H9 (cell line): Measurements from ENCODE around the gene DDX18. TPM values are rescaled to one million over a fixed set of nuclear protein-coding genes. Genes with fewer than 3 reads are reported as not detected.

ENCODE experiments used
- DNase-seq: peaks from one replicate; pipeline ENCODE4 v3.0.0-alpha.2; 2017
- H2AFZ ChIP-seq: one replicate; pipeline ENCODE4 v1.6.1; 2013; ENCODE audit warnings: mild to moderate bottlenecking, low read length, control low read depth, moderate library complexity
- H2AK5ac ChIP-seq: 2 replicates; pipeline ENCODE4 v1.6.1; 2013; ENCODE audit warnings: low read length, control low read depth, mixed read lengths; ENCODE audit not compliant: insufficient read length
- H2BK120ac ChIP-seq: one replicate; pipeline ENCODE4 v1.6.1; 2013; ENCODE audit warnings: low read depth, mild to moderate bottlenecking, low read length, control low read depth, inconsistent platforms; ENCODE audit not compliant: poor library complexity, severe bottlenecking
- H2BK12ac ChIP-seq: 2 replicates; pipeline ENCODE4 v1.6.1; 2013; ENCODE audit warnings: low read length, control low read depth, mixed read lengths, low read depth; ENCODE audit not compliant: insufficient read length
- H2BK15ac ChIP-seq: 2 replicates; pipeline ENCODE4 v1.6.1; 2013; ENCODE audit warnings: low read depth, low read length, control low read depth
- H2BK20ac ChIP-seq: one replicate; pipeline ENCODE4 v1.6.1; 2013; ENCODE audit warnings: low read depth, mild to moderate bottlenecking, low read length, control low read depth, inconsistent platforms; ENCODE audit not compliant: poor library complexity, severe bottlenecking
- H2BK5ac ChIP-seq: 2 replicates; pipeline ENCODE4 v1.6.1; 2013; ENCODE audit warnings: low read length, control low read depth, mixed read lengths; ENCODE audit not compliant: insufficient read length
- H3K14ac ChIP-seq: 2 replicates; pipeline ENCODE4 v1.6.1; 2013; ENCODE audit warnings: low read length, control low read depth; ENCODE audit not compliant: insufficient read depth
- H3K18ac ChIP-seq: 2 replicates; pipeline ENCODE4 v1.6.1; 2013; ENCODE audit warnings: low read depth, mild to moderate bottlenecking, mixed read lengths, low read length, control low read depth; ENCODE audit not compliant: insufficient read length
- H3K23ac ChIP-seq: 2 replicates; pipeline ENCODE4 v1.6.1; 2013; ENCODE audit warnings: low read length, control low read depth, mixed read lengths, low read depth; ENCODE audit not compliant: insufficient read length
- H3K23me2 ChIP-seq: 2 replicates; pipeline ENCODE4 v1.6.1; 2013; ENCODE audit warnings: low read depth, mild to moderate bottlenecking, mixed read lengths, low read length, control low read depth; ENCODE audit not compliant: insufficient read length, poor library complexity, severe bottlenecking
- H3K27ac ChIP-seq: 2 replicates; pipeline ENCODE4 v1.5.1; 2013; ENCODE audit warnings: low read length, control low read depth, mixed read lengths, low read depth; ENCODE audit not compliant: insufficient read length
- H3K27me3 ChIP-seq: 2 replicates; pipeline ENCODE4 v1.6.1; 2013; ENCODE audit warnings: low read length, control low read depth, inconsistent platforms; ENCODE audit not compliant: insufficient read depth
- H3K4ac ChIP-seq: 2 replicates; pipeline ENCODE4 v1.6.1; 2013; ENCODE audit warnings: low read depth, mild to moderate bottlenecking, control low read depth, inconsistent platforms, low read length, moderate library complexity
- H3K4me1 ChIP-seq: 2 replicates; pipeline ENCODE4 v1.6.1; 2013; ENCODE audit warnings: low read length, control low read depth, inconsistent platforms; ENCODE audit not compliant: insufficient read depth
- H3K4me2 ChIP-seq: 2 replicates; pipeline ENCODE4 v1.6.1; 2013; ENCODE audit warnings: low read length, control low read depth, mixed read lengths; ENCODE audit not compliant: insufficient read length, insufficient read depth
- H3K56ac ChIP-seq: 2 replicates; pipeline ENCODE4 v1.6.1; 2013; ENCODE audit warnings: low read depth, mild to moderate bottlenecking, mixed read lengths, low read length, control low read depth; ENCODE audit not compliant: insufficient read length
- H3K79me1 ChIP-seq: 2 replicates; pipeline ENCODE4 v1.6.1; 2013; ENCODE audit warnings: low read depth, mild to moderate bottlenecking, moderate library complexity, low read length, control low read depth, inconsistent platforms; ENCODE audit not compliant: insufficient read depth, poor library complexity, severe bottlenecking
- H3K79me2 ChIP-seq: 2 replicates; pipeline ENCODE4 v1.6.1; 2013; ENCODE audit warnings: low read length, control low read depth, inconsistent platforms; ENCODE audit not compliant: insufficient read depth
- H3K9ac ChIP-seq: 2 replicates; pipeline ENCODE4 v1.6.1; 2013; ENCODE audit warnings: low read length, control low read depth, mixed read lengths; ENCODE audit not compliant: insufficient read length; ENCODE audit errors: extremely low read depth
- H3K9me3 ChIP-seq: one replicate; pipeline ENCODE4 v1.6.1; 2013; ENCODE audit warnings: low read depth, low read length, inconsistent platforms; ENCODE audit not compliant: control insufficient read depth
- H3T11ph ChIP-seq: one replicate; pipeline ENCODE4 v1.6.1; 2013; ENCODE audit warnings: mild to moderate bottlenecking, low read length, control low read depth, inconsistent platforms
- H4K20me1 ChIP-seq: one replicate; pipeline ENCODE4 v1.6.1; 2013; ENCODE audit not compliant: control insufficient read depth, insufficient read length, insufficient read depth
- H4K5ac ChIP-seq: 2 replicates; pipeline ENCODE4 v1.6.1; 2013; ENCODE audit warnings: low read depth, mild to moderate bottlenecking, mixed read lengths, low read length, control low read depth; ENCODE audit not compliant: insufficient read length
- H4K8ac ChIP-seq: replicated peaks from 2 replicates; pipeline ENCODE4 v1.6.1; 2013; ENCODE audit warnings: low read length, control low read depth, mixed read lengths, low read depth; ENCODE audit not compliant: insufficient read length
- H4K91ac ChIP-seq: 2 replicates; pipeline ENCODE4 v1.6.1; 2013; ENCODE audit warnings: low read depth, mild to moderate bottlenecking, moderate library complexity, mixed read lengths, low read length, control low read depth; ENCODE audit not compliant: insufficient read length
- H3K27ac Mint-ChIP-seq, 3 experiments: 2 replicates in 2 of 3; 3 replicates in 1 of 3; pipeline ENCODE4 v1.8.0; 2020 to 2021; ENCODE audit warnings: mixed read lengths in 3 of 3, mild to moderate bottlenecking in 1 of 3, moderate library complexity in 1 of 3
- H3K27me3 Mint-ChIP-seq: 2 replicates; pipeline ENCODE4 v1.8.0; 2021; ENCODE audit warnings: low read depth, mild to moderate bottlenecking, moderate library complexity, mixed read lengths
- H3K36me3 Mint-ChIP-seq, 3 experiments: 2 replicates in 2 of 3; 3 replicates in 1 of 3; pipeline ENCODE4 v1.8.0; 2020 to 2021; ENCODE audit warnings: low read depth in 3 of 3, mixed read lengths in 3 of 3; ENCODE audit not compliant: insufficient read depth in 1 of 3
- H3K4me1 Mint-ChIP-seq, 2 experiments: 2 replicates each; pipeline ENCODE4 v1.8.0; 2020; ENCODE audit warnings: mixed read lengths in 2 of 2
- H3K4me3 Mint-ChIP-seq, 2 experiments: 2 replicates in 1 of 2; 3 replicates in 1 of 2; pipeline ENCODE4 v1.8.0; 2020 to 2021; ENCODE audit warnings: mild to moderate bottlenecking in 2 of 2, mixed read lengths in 2 of 2, moderate library complexity in 1 of 2
- H3K9me3 Mint-ChIP-seq, 2 experiments: 2 replicates in 1 of 2; 3 replicates in 1 of 2; pipeline ENCODE4 v1.8.0; 2020; ENCODE audit warnings: mild to moderate bottlenecking in 2 of 2, mixed read lengths in 2 of 2, moderate library complexity in 1 of 2
- whole genome bisulfite sequencing: extraction: QIAGEN DNeasy Blood & Tissue Kit; methylation state at CpG from one replicate; pipeline ENCODE4 v1.1.7; 2013; ENCODE audit warnings: missing lambda C conversion rate, low lambda C conversion rate, mixed read lengths; ENCODE audit not compliant: insufficient read length; ENCODE audit errors: extremely low coverage; 5-methylcytosine and 5-hydroxymethylcytosine counted together
- total RNA-seq: library from RNA; stranded (reverse); gene quantifications from 2 replicates; pipeline ENCODE4 v1.2.1, GENCODE V29; 2021
- TF ChIP-seq, protein P1 (sequence below): fragments of 200-600 bp; sonication (generic); conservative IDR thresholded peaks from 3 replicates; pipeline ENCODE4 v1.8.0; 2021; ENCODE audit warnings: antibody characterized with exemption, mild to moderate bottlenecking

The DDX18 gene
- total RNA-seq, 1 experiment from 2014 or later = 115 TPM

DNA sequence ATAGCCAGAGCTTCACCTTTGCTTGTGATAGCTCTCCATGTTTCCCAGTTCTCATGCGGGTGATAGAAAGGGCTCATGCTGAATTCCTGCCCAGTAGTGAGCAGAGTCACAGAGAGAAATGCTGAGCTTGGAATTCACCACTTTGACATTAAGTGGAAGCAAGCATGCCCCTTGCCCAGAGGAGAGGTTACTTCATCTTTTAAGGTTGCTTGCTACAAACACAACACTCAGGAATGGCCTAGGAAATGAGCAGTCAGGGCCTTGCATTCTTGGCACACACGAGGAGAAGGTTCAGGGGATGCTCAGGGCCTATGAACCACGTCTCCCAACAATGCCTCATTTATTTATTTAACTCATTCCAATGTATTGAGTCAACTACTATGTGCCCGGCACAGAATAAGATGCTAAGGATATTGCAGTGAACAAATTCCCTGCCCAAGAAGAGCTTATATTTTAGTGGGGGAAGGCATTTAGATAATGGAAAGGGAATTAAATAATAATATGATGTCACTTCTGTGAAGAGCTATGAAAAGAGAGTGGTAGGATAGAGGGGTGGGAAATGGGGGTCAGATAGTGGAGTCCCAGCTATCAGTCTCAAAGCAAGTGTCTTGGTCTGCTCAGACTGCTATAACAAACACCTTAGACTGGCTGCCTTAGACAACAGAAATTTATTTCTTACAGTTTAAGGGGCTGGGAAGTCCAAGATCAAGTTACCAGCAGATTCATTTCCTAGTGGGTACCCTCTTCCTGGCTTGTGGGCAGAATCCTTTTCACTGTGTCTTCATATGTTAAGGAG lies 42.1 kb downstream of the DDX18 start:
- H3K27me3 Mint-ChIP-seq = peaks cover 24% of the 10 kb centered on the region
- H2BK120ac ChIP-seq = no peak overlapping the region
- no peak overlapping the region for H2AK5ac ChIP-seq
- no peaks in the 10 kb centered on the region for H3K23me2 ChIP-seq
- H3K23ac ChIP-seq = no peak overlapping the region
- TF ChIP-seq, protein P1, sequence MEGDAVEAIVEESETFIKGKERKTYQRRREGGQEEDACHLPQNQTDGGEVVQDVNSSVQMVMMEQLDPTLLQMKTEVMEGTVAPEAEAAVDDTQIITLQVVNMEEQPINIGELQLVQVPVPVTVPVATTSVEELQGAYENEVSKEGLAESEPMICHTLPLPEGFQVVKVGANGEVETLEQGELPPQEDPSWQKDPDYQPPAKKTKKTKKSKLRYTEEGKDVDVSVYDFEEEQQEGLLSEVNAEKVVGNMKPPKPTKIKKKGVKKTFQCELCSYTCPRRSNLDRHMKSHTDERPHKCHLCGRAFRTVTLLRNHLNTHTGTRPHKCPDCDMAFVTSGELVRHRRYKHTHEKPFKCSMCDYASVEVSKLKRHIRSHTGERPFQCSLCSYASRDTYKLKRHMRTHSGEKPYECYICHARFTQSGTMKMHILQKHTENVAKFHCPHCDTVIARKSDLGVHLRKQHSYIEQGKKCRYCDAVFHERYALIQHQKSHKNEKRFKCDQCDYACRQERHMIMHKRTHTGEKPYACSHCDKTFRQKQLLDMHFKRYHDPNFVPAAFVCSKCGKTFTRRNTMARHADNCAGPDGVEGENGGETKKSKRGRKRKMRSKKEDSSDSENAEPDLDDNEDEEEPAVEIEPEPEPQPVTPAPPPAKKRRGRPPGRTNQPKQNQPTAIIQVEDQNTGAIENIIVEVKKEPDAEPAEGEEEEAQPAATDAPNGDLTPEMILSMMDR = no peak
- H3T11ph ChIP-seq = no peak overlapping the region
- H3K4me3 Mint-ChIP-seq = no peak overlapping the region
- no peak overlapping the region for H3K4me2 ChIP-seq
- no peak overlapping the region for H2BK12ac ChIP-seq
- peaks cover 0 to 2% of the 10 kb centered on the region in 2 experiments; a peak in 2 of 5 replicates for H3K9me3 Mint-ChIP-seq
- 0 out of 2 replicates have a peak, but pooled peaks cover 2% of the 10 kb centered on the region for H3K4me1 ChIP-seq
- no peaks in the 10 kb centered on the region for H4K20me1 ChIP-seq
- no peak overlapping the region; a peak in 1 of 7 replicates for H3K27ac Mint-ChIP-seq
- no peaks in the 10 kb centered on the region for H3K79me1 ChIP-seq
- no peak overlapping the region for H2BK5ac ChIP-seq
- no peak overlapping the region for H2BK15ac ChIP-seq
- no peak overlapping the region for H3K4ac ChIP-seq
- WGBS = no CpG with 5 or more reads among the region's 4 CpGs
- peaks cover 0 to 2% (median 0%) of the 10 kb centered on the region in 3 experiments; a peak in 2 of 7 replicates for H3K36me3 Mint-ChIP-seq
- H4K8ac ChIP-seq = no peak overlapping the region
- no peak overlapping the region for H3K14ac ChIP-seq
- no peak overlapping the region for H3K18ac ChIP-seq
- DNase-seq = no peak
- peaks cover 13 to 15% of the 10 kb centered on the region in 2 experiments for H3K4me1 Mint-ChIP-seq
- no peaks in the 10 kb centered on the region for H3K27me3 ChIP-seq
- no peak overlapping the region for H2AFZ ChIP-seq
- no peaks in the 10 kb centered on the region for H3K79me2 ChIP-seq
- H3K9me3 ChIP-seq = no peaks in the 10 kb centered on the region
- H3K56ac ChIP-seq = no peak overlapping the region
- H3K9ac ChIP-seq = no peak overlapping the region
- no peak overlapping the region for H2BK20ac ChIP-seq
- no peak overlapping the region for H3K27ac ChIP-seq
- H4K91ac ChIP-seq = no peak overlapping the region
- H4K5ac ChIP-seq = no peak overlapping the region
